ENCODE measurements around the gene TRIM14.
"Not testable (repeated sequence)": the region's sequence is repeated elsewhere in the genome, so short reads cannot be mapped to it uniquely, and the experiment has no call there.

Gene TRIM14

DNA sequence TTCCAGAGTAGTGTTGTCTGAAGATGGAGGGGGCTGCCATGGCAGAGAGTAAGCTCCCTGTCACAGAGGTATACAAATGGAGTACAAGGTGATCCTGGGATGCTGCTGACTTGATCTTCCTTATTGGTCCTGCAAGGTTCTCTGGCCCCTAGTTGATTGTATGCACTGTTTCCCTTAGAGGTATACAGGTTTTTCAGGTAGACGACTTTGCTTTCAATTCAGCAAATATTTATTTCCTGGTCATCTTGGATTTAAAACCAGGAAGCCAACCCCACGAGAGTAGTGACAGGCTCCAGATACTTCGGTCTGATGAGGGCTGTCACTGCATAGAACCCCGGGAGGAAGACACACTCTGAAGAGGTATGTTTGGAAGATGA lies 16.5 kb upstream of the TRIM14 start:
- ChIA-PET POLR2A (no interaction called here), CTCF (no interaction called here)
- no peak for DNase-seq (ENCODE audit: extremely low spot score)
- TF ChIP-seq L3MBTL2 (conservative IDR thresholded peaks at IDR 0.05) (no peak), FOXK2 (IDR thresholded peaks at IDR 0.05) (no peak), BHLHE40 (IDR thresholded peaks at IDR 0.05; ENCODE audit: borderline replicate concordance) (no peak), SUZ12 (IDR thresholded peaks at IDR 0.05) (no peak)
- TF ChIP-seq, protein P1, sequence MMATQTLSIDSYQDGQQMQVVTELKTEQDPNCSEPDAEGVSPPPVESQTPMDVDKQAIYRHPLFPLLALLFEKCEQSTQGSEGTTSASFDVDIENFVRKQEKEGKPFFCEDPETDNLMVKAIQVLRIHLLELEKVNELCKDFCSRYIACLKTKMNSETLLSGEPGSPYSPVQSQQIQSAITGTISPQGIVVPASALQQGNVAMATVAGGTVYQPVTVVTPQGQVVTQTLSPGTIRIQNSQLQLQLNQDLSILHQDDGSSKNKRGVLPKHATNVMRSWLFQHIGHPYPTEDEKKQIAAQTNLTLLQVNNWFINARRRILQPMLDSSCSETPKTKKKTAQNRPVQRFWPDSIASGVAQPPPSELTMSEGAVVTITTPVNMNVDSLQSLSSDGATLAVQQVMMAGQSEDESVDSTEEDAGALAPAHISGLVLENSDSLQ (IDR thresholded peaks at IDR 0.05) = no peak

DNA sequence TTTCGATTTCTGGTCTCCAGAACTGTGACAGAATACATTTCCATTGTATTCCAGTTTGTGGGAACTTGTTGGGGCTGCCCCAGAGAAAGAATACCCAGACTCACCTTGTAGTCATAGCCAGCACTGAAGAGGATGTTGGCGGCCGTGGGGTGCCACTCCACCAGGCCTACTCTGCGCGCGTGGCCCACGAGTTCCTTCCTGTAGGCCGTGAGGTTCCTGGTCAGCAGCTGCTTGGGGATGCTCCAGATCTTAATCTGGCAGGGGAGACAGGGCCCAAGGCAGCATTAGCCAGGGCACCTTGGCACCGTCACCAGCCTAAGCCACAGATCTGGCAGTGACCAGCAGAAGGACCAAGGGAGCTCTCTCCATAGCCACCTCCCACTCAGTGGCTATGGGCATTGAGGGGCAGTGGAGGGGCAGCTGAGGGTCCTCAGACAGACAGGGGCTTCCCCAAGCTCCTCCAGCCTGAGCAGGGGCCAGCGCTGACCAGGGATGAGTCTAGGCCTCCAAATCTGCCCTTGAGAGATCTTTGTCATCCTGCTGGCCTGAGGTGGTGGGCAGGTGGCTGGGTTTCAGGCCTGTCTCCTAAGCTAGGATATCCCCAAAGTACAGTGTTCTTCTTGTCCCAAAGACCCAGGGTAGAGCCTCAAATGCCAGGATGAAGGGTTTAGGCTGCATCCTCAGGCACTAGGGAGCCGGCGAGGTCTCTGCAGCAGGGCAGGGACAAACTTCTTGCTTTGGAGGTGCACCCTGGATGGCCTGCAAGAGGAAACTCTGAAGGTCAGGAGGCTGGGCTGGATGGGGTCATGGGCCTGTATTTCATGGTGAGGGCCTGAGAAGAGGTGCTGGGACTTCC lies 15.9 kb upstream of the TRIM14 start:
- no peak for DNase-seq (ENCODE audit: extremely low spot score)
- CTCF ChIA-PET = no interaction called here
- TF ChIP-seq ELF4 (IDR thresholded peaks at IDR 0.05) = no peak
- POLR2A ChIA-PET = no interaction called here

DNA sequence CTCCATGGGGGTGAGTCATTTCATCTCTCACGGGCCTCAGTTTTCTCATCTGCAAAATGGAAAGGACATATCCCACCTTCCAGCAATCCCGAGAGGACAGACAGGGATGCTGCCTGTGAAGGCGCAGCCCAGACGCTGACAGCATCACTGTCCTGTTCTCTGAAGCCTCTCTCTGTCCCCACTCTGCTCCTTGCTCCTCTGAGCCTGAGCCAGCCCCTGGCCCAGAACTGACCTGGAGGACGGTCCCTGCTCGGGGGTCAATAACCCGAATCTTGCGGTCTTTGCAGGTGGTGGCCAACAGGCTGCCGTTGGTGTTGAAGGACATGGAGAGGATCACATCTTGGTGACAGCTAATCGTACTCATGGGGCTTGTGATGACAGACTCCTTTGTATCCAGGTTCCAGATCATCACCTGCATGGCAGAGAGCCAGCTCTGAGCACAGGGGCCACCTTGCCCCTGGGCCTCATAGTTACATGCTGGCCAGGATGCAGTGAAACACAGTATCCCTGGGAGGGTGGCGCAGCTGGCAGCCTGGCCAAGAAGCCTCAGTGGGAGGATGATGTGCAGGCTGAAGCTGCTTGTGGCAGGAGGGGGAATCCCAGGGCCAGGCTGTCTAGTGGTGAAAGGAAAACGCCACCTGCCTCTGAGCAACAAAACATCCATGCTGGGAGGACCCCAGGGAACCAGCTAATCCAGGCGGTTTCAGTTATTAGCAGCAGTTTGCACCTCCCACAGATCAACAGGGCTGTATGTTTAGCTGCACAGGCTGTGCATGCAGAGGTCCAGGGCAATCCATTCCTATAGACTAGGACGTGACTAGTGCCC lies 14.0 kb upstream of the TRIM14 start:
- DNase-seq (ENCODE audit: extremely low spot score) = no peak
- POLR2A ChIA-PET = no interaction called here
- TF ChIP-seq NFRKB (IDR thresholded peaks at IDR 0.05) (no peak), FOXA1 (IDR thresholded peaks at IDR 0.05) (no peak), ZNF384 (IDR thresholded peaks at IDR 0.05) (no peak), HDGF (IDR thresholded peaks at IDR 0.05; ENCODE audit: borderline replicate concordance) (no peak), CTBP1 (IDR thresholded peaks at IDR 0.05; ENCODE audit: borderline replicate concordance) (no peak)
- TF ChIP-seq, protein P1 (IDR thresholded peaks at IDR 0.05) = no peak
- CTCF ChIA-PET = no interaction called here

DNA sequence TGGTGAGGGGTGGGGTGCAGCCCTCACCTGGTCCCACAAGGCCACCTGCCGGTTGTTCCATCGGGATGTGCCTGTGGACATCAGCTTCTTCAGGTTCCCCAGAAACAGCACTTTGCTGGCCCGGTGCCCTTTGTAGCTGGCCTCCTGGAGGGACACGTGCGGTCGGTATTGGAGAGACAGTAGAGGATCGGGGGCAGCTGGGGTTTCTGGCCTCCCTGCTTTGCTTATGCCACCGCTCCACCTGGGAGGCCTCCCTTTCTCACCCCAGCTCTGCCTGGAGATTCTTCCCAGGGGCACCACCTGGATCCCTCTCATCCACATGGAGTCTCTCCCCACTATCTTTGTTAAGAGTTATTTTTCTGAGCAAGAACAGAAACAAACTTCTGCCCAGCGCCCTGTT lies 13.1 kb upstream of the TRIM14 start:
- no peak for TF ChIP-seq ZNF384 (IDR thresholded peaks at IDR 0.05)
- TF ChIP-seq FOXA1 (IDR thresholded peaks at IDR 0.05) = no peak
- TF ChIP-seq BHLHE40 (IDR thresholded peaks at IDR 0.05; ENCODE audit: borderline replicate concordance) = no peak
- ChIA-PET CTCF (no interaction called here), POLR2A (interaction anchor here (1.1 kb wide), 1 partner anchor 13 kb away, joined by 4 read pairs; the partner anchor contains the start of gene TRIM14)
- DNase-seq (ENCODE audit: extremely low spot score) = no peak

DNA sequence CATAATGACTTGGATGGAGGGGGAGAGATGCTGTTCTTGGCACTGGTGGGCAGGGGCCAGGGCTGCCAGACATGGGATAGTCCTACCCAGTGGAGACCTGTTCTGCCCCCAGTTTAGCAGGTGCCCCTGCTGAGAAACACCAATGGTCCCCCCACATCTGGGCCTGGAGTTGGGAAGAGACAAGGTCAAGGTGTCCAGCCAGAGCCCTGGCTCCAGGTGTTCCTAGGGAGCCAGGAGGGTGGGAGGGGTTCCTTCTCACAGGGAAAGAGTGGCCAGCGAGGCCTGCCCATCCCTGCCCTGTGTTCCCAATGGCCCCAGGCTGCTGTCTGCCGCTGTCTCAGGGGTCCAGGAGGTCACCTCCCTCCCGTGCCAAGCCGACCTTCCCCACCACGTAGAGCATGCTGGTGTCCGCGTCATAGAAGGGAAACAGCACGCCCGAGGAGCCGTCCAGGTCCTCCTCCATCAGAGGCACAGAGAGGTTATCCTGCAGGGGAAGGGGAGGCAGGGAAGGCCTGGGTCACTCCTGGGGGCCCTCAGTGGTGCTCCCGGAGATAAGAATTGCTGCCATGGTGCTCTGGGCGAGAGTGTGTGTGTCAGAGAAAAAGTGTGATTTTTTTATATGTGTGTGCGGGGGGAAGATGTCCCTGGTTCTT lies 11.7 kb upstream of the TRIM14 start:
- TF ChIP-seq, protein P1 (IDR thresholded peaks at IDR 0.05) = no peak
- TF ChIP-seq L3MBTL2 (conservative IDR thresholded peaks at IDR 0.05) (no peak), FOXA1 (IDR thresholded peaks at IDR 0.05) (no peak)
- DNase-seq (ENCODE audit: extremely low spot score) = no peak
- ChIA-PET CTCF (no interaction called here), POLR2A (no interaction called here)

DNA sequence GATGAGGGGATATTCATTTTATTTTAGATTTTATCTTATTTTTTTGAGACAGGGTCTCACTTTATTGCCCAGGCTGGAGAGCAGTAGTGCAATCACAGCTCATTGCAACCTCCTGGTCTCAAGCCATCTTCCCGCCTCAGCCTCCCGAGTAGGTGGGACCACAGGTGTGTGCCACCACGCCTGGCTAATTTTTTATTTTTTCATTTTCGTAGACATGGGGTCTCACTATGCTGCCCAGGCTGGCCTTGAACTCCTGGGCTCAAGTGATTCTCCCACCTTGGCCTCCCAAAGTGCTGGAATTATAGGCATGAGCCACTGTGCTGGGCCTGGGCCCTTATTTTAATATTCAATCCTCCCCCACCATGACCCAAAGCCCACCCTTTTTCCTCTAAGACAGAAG lies 11.0 kb upstream of the TRIM14 start:
- not testable (repeated sequence) for DNase-seq (ENCODE audit: extremely low spot score)

DNA sequence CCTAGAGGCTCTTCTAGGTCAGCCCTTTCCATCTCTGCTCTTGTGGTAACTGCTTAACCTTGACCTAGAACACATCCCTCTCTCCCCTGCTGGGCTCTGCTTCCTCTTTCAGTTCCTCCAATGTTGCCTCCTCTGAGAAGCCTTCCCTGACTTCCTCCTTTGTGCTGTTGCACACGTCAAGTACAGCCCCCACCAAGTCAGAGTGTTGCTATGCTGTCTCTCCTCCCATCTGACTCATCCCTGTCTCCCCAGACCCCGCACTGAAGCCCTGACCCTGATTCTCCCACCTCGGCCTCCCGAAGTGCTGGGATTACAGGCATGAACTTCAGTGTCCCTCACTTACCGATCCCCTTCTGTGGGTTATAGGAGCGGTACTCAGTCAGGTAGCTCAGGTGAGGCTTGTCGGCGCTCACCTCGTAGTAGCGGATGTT lies 10.4 kb upstream of the TRIM14 start:
- ChIA-PET CTCF (no interaction called here), POLR2A (no interaction called here)
- DNase-seq (ENCODE audit: extremely low spot score) = no peak
- TF ChIP-seq, protein P1 (IDR thresholded peaks at IDR 0.05) = no peak
- TF ChIP-seq SUZ12 (IDR thresholded peaks at IDR 0.05) (no peak), BHLHE40 (IDR thresholded peaks at IDR 0.05; ENCODE audit: borderline replicate concordance) (no peak), SP1 (IDR thresholded peaks at IDR 0.05) (no peak), HDGF (IDR thresholded peaks at IDR 0.05; ENCODE audit: borderline replicate concordance) (no peak)

More for the DNA sequence above, 11.0 kb upstream of the TRIM14 start:
- POLR2A ChIA-PET, CTCF ChIA-PET: not testable (repeated sequence)

Measured in HEK293T (cell line).